GM12865 (cell line): ENCODE measurements around the gene SLC2A9.

Source experiments
- DNase-seq: peaks from one replicate; pipeline ENCODE4 v3.0.0; 2010; ENCODE audit warnings: low read depth
- H3K4me3 ChIP-seq: 2 replicates; pipeline ENCODE4 v1.5.1; 2011; ENCODE audit warnings: mild to moderate bottlenecking, low read depth, low read length, control low read depth
- CTCF ChIP-seq: IDR thresholded peaks from 2 replicates; pipeline ENCODE4 v1.5.1; 2011; ENCODE audit warnings: low read length, control low read depth, low read depth, inconsistent platforms; ENCODE audit not compliant: insufficient read depth; ENCODE audit errors: missing control alignments

Gene SLC2A9

GRCh38 chr4:9927341-9928007, 93.8 kb downstream of the SLC2A9 start:
- no peak overlapping the region for H3K4me3 ChIP-seq
- no peak for TF ChIP-seq CTCF
- no peak for DNase-seq

GRCh38 chr4:9926586-9926985, 94.7 kb downstream of the SLC2A9 start:
- no peak for TF ChIP-seq CTCF
- DNase-seq = no peak
- no peak overlapping the region for H3K4me3 ChIP-seq

GRCh38 chr4:9925750-9926439, 95.4 kb downstream of the SLC2A9 start:
- TF ChIP-seq CTCF = no peak
- DNase-seq = no peak
- no peak overlapping the region for H3K4me3 ChIP-seq

- no peak for DNase-seq
- no peak overlapping the region for H3K4me3 ChIP-seq
- TF ChIP-seq CTCF = no peak
These were observed 96.5 kb downstream of the SLC2A9 start for GRCh38 chr4:9924750-9925149.

- no peak overlapping the region for H3K4me3 ChIP-seq
- TF ChIP-seq CTCF = no peak
- no peak for DNase-seq
These were observed 98.0 kb downstream of the SLC2A9 start for GRCh38 chr4:9923195-9923812.

GRCh38 chr4:9921326-9921725, 100.0 kb downstream of the SLC2A9 start:
- H3K4me3 ChIP-seq = no peak overlapping the region
- no peak for DNase-seq
- no peak for TF ChIP-seq CTCF
